GM06990 (cell line): ENCODE measurements around the gene WEE1.

Experiments used
- DNase-seq: peaks from one replicate; pipeline ENCODE4 v3.0.0-alpha.2; 2011; ENCODE audit not compliant: insufficient read length; ENCODE audit errors: extremely low read depth
- H3K27me3 ChIP-seq: replicated peaks from 2 replicates; pipeline ENCODE4 v1.6.0; 2011; ENCODE audit warnings: low read length; ENCODE audit not compliant: control insufficient read depth, insufficient read depth
- H3K36me3 ChIP-seq: 2 replicates; pipeline ENCODE4 v1.5.1; 2011; ENCODE audit warnings: low read length; ENCODE audit not compliant: control insufficient read depth, insufficient read depth
- H3K4me3 ChIP-seq: replicated peaks from 2 replicates; pipeline ENCODE4 v1.5.1; 2011; ENCODE audit warnings: low read depth, mild to moderate bottlenecking, control low read depth, low read length
- CTCF ChIP-seq: IDR thresholded peaks from 2 replicates; pipeline ENCODE4 v1.5.1; 2011; ENCODE audit warnings: low read length, control low read depth, mild to moderate bottlenecking, inconsistent platforms; ENCODE audit not compliant: insufficient read depth, poor library complexity, severe bottlenecking

The WEE1 gene

GRCh38 chr11:9604134-9604533 lies 30.7 kb downstream of the WEE1 start:
- no peaks in the 10 kb centered on the region for H3K27me3 ChIP-seq
- no peak for TF ChIP-seq CTCF
- DNase-seq, result no peak
- no peak overlapping the region for H3K4me3 ChIP-seq
- no peaks in the 10 kb centered on the region for H3K36me3 ChIP-seq

- no peak overlapping the region for H3K4me3 ChIP-seq
- no peak for DNase-seq
- no peaks in the 10 kb centered on the region for H3K36me3 ChIP-seq
- H3K27me3 ChIP-seq, result no peaks in the 10 kb centered on the region
- TF ChIP-seq CTCF, result no peak
Measured at GRCh38 chr11:9605742-9606141, 32.3 kb downstream of the WEE1 start.

GRCh38 chr11:9606809-9607510 lies 33.5 kb downstream of the WEE1 start:
- no peak for DNase-seq
- peak; percentile 16 for TF ChIP-seq CTCF
- Histone ChIP-seq H3K27me3 (no peaks in the 10 kb centered on the region), H3K4me3 (no peak overlapping the region), H3K36me3 (no peaks in the 10 kb centered on the region)

GRCh38 chr11:9607511-9607899 lies 34.0 kb downstream of the WEE1 start:
- H3K4me3 ChIP-seq, result no peak overlapping the region
- TF ChIP-seq CTCF, result no peak
- H3K36me3 ChIP-seq, result no peaks in the 10 kb centered on the region
- H3K27me3 ChIP-seq, result no peaks in the 10 kb centered on the region
- DNase-seq, result no peak

GRCh38 chr11:9609002-9609759 lies 35.7 kb downstream of the WEE1 start:
- DNase-seq, result no peak
- Histone ChIP-seq H3K27me3 (no peaks in the 10 kb centered on the region), H3K4me3 (no peak overlapping the region), H3K36me3 (no peaks in the 10 kb centered on the region)
- TF ChIP-seq CTCF, result no peak
